ENCODE data around the gene ATP2C2.

The ATP2C2 gene

DNA sequence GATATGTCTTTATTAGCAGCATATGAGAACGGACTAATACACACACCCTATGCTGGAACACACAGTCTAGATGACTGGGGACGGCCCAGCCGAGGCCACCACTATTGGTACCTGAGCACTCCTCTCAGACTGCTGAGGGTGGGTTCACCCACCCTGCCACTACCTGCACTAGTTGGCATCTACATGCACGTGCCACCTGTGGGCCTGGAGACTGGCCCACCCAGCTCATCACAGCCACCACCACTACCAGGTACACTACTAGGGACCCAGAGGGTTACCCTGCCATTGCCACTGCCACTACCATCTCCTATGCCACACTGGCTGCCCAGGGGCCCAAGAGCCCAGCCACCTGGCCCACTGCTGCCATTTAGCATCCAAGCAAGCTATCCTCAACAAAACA is 103.6 kb downstream of the ATP2C2 start:
- H3K4me2 ChIP-seq (ENCODE audit: low read depth, low read length, poor library complexity, severe bottlenecking): no peak overlapping the region
- TF ChIP-seq EZH2phosphoT487 (conservative IDR thresholded peaks at IDR 0.05; ENCODE audit: low read length): no peak
- TF ChIP-seq, protein P1, sequence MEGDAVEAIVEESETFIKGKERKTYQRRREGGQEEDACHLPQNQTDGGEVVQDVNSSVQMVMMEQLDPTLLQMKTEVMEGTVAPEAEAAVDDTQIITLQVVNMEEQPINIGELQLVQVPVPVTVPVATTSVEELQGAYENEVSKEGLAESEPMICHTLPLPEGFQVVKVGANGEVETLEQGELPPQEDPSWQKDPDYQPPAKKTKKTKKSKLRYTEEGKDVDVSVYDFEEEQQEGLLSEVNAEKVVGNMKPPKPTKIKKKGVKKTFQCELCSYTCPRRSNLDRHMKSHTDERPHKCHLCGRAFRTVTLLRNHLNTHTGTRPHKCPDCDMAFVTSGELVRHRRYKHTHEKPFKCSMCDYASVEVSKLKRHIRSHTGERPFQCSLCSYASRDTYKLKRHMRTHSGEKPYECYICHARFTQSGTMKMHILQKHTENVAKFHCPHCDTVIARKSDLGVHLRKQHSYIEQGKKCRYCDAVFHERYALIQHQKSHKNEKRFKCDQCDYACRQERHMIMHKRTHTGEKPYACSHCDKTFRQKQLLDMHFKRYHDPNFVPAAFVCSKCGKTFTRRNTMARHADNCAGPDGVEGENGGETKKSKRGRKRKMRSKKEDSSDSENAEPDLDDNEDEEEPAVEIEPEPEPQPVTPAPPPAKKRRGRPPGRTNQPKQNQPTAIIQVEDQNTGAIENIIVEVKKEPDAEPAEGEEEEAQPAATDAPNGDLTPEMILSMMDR (IDR thresholded peaks at IDR 0.05; ENCODE audit: insufficient read depth, low read length, poor library complexity, severe bottlenecking): no peak
- H3K36me3 ChIP-seq (ENCODE audit: low read length): peaks cover 5% of the 10 kb centered on the region
- H3K79me2 ChIP-seq (ENCODE audit: insufficient read depth, low read length): no peaks in the 10 kb centered on the region
- no peaks in the 10 kb centered on the region for H3F3A ChIP-seq (ENCODE audit: insufficient read depth)
- no peak overlapping the region for H3K4me3 ChIP-seq (ENCODE audit: insufficient read depth, low read length, poor library complexity, severe bottlenecking)
- 0 out of 2 replicates have a peak, but pooled peaks cover 11% of the 10 kb centered on the region for H3K9me3 ChIP-seq (ENCODE audit: insufficient read depth, low read length)
- H4K20me1 ChIP-seq (ENCODE audit: low read depth, low read length): no peaks in the 10 kb centered on the region
- H2AFZ ChIP-seq (ENCODE audit: low read depth, low read length, severe bottlenecking): no peak overlapping the region
- no peaks in the 10 kb centered on the region for H3K27me3 ChIP-seq (ENCODE audit: low read length)
- no peak overlapping the region for H3K27ac ChIP-seq (ENCODE audit: low read depth, low read length)
- no peaks in the 10 kb centered on the region for H3K9me2 ChIP-seq (replicated peaks; ENCODE audit: insufficient read depth, low read length)
- H3K9ac ChIP-seq (ENCODE audit: low read length): no peak overlapping the region

DNA sequence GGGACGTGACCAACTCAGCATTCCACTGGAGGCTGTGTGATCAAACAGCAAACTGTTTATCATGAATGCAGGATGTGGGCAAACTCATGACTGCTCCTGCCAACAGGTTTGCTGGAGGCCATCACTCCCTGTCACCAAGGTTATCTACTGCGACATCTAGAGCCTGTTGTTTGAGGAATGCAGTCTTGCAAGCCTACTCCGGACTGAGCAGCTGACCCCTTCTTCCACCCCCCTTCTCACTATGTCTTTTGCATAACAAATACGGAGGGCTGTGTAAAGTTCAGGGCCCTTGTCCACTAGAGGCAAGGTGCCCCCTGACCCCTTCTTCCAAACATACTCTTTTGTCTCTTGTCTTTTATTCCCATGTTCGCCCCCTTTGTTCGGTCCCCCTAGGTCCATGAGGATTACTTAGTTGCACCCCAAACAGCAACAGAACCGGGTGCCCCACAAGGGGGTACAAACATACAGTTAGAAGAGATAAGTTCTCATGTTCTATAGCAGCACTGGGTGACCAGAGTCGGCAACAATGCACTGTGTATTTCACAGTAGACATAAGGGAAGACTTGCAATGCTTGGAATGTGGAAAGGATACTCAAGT is 107.4 kb downstream of the ATP2C2 start:
- H3K9ac ChIP-seq (ENCODE audit: low read length): no peak overlapping the region
- no peaks in the 10 kb centered on the region for H3K79me2 ChIP-seq (ENCODE audit: insufficient read depth, low read length)
- no peaks in the 10 kb centered on the region for H3F3A ChIP-seq (ENCODE audit: insufficient read depth)
- no peak overlapping the region for H3K27ac ChIP-seq (ENCODE audit: low read depth, low read length)
- H2AFZ ChIP-seq (ENCODE audit: low read depth, low read length, severe bottlenecking): no peak overlapping the region
- no peaks in the 10 kb centered on the region for H3K27me3 ChIP-seq (ENCODE audit: low read length)
- no peak overlapping the region for H3K4me3 ChIP-seq (ENCODE audit: insufficient read depth, low read length, poor library complexity, severe bottlenecking)
- no peaks in the 10 kb centered on the region for H3K36me3 ChIP-seq (ENCODE audit: low read length)
- TF ChIP-seq, protein P1 (IDR thresholded peaks at IDR 0.05; ENCODE audit: insufficient read depth, low read length, poor library complexity, severe bottlenecking): no peak
- TF ChIP-seq EZH2phosphoT487 (conservative IDR thresholded peaks at IDR 0.05; ENCODE audit: low read length): no peak
- no peaks in the 10 kb centered on the region for H4K20me1 ChIP-seq (ENCODE audit: low read depth, low read length)
- H3K4me2 ChIP-seq (ENCODE audit: low read depth, low read length, poor library complexity, severe bottlenecking): no peak overlapping the region
- H3K9me2 ChIP-seq (replicated peaks; ENCODE audit: insufficient read depth, low read length): no peaks in the 10 kb centered on the region
- H3K9me3 ChIP-seq (ENCODE audit: insufficient read depth, low read length): no peaks in the 10 kb centered on the region

DNA sequence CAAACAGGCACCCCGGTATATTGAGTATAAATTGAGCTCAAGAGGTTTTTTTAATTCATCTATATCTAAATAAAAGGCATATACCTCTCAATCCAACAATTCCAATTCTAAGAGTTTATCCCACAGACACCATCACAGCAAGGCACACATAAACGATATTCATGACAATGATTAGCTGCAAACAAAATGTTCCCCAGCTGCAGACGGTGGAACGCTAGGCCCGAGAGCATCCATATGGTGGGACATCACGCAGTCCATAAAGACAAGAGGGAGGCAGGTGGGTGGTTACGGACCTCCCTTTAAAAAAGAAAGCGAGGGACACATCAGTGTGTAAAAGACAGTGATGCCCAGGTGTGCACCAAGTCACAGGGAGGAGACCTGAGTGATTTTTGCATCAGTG is 108.1 kb downstream of the ATP2C2 start:
- no peak overlapping the region for H3K27ac ChIP-seq (ENCODE audit: low read depth, low read length)
- H3K36me3 ChIP-seq (ENCODE audit: low read length): no peaks in the 10 kb centered on the region
- H2AFZ ChIP-seq (ENCODE audit: low read depth, low read length, severe bottlenecking): no peak overlapping the region
- TF ChIP-seq, protein P1 (IDR thresholded peaks at IDR 0.05; ENCODE audit: insufficient read depth, low read length, poor library complexity, severe bottlenecking): no peak
- no peak for TF ChIP-seq EZH2phosphoT487 (conservative IDR thresholded peaks at IDR 0.05; ENCODE audit: low read length)
- H4K20me1 ChIP-seq (ENCODE audit: low read depth, low read length): no peaks in the 10 kb centered on the region
- no peaks in the 10 kb centered on the region for H3K27me3 ChIP-seq (ENCODE audit: low read length)
- no peak overlapping the region for H3K4me2 ChIP-seq (ENCODE audit: low read depth, low read length, poor library complexity, severe bottlenecking)
- H3F3A ChIP-seq (ENCODE audit: insufficient read depth): no peaks in the 10 kb centered on the region
- no peaks in the 10 kb centered on the region for H3K9me3 ChIP-seq (ENCODE audit: insufficient read depth, low read length)
- no peak overlapping the region for H3K9ac ChIP-seq (ENCODE audit: low read length)
- H3K9me2 ChIP-seq (replicated peaks; ENCODE audit: insufficient read depth, low read length): no peaks in the 10 kb centered on the region
- no peaks in the 10 kb centered on the region for H3K79me2 ChIP-seq (ENCODE audit: insufficient read depth, low read length)
- H3K4me3 ChIP-seq (ENCODE audit: insufficient read depth, low read length, poor library complexity, severe bottlenecking): no peak overlapping the region

Data from SU-DHL-6 (cell line).